HG02870 (cell line): ENCODE data around the gene CPS1.

Experiments
- ATAC-seq: cut with Tn5 transposase; IDR thresholded peaks from one replicate; pipeline ENCODE4 v1.9.1; 2021; ENCODE audit warnings: mild to moderate bottlenecking, moderate library complexity; ENCODE audit not compliant: unreplicated experiment

The CPS1 gene

GRCh38 chr2:210673117-210673516 is 116.7 kb downstream of the CPS1 start:
- no peak for ATAC-seq

- ATAC-seq: no peak
Observed at GRCh38 chr2:210676067-210676466, 119.7 kb downstream of the CPS1 start.

- ATAC-seq: no peak
Observed at GRCh38 chr2:210681491-210681890, 125.1 kb downstream of the CPS1 start.

DNA sequence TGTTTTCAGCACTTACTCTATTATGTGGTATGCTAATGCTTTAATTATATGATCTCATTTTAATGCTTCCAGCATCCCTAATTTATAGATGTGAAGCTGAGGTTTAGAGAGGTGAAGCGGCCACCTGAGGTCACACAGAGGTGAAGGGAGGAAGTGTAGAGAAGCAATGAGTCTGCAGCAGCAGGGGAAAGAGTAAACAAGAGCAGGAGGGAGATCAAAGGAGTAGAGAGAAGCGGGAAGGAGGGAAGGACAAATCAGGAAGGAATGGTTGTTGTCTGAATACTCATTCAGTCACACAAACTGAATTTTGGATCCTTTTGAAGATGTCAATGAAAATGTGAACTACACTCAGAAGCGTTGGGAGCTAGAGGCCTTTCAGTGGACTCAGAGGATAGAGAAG is 130.0 kb downstream of the CPS1 start:
- no peak for ATAC-seq

- ATAC-seq: no peak
Observed at GRCh38 chr2:210687786-210688470, 131.5 kb downstream of the CPS1 start.

- ATAC-seq: no peak
Observed at GRCh38 chr2:210707900-210708299, 151.5 kb downstream of the CPS1 start.

DNA sequence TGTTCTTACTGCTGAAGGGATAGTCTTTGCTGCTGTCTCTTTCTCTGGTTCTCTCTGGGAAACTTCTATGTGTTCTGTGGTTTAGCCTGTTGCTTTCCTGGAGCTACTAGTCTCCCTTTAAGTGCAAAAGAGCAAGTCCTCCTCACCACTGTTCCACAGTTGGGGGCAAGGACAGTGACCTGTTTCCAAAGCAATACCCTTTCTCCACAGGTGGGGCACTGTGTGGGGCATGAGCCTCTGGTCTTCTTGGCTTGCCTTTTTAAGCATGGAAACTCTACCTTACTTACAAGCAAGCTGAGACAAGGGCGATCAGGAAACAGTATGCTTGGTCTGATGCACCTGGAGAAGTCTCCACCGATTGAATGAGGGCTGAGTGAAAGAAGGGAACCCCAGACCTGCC is 156.7 kb downstream of the CPS1 start:
- no peak for ATAC-seq

- ATAC-seq: no peak
Observed at GRCh38 chr2:210715560-210716082, 159.2 kb downstream of the CPS1 start.

- no peak for ATAC-seq
Observed at GRCh38 chr2:210718503-210718902, 162.1 kb downstream of the CPS1 start.

- ATAC-seq: no peak
Observed at GRCh38 chr2:210722092-210722491, 165.7 kb downstream of the CPS1 start.

DNA sequence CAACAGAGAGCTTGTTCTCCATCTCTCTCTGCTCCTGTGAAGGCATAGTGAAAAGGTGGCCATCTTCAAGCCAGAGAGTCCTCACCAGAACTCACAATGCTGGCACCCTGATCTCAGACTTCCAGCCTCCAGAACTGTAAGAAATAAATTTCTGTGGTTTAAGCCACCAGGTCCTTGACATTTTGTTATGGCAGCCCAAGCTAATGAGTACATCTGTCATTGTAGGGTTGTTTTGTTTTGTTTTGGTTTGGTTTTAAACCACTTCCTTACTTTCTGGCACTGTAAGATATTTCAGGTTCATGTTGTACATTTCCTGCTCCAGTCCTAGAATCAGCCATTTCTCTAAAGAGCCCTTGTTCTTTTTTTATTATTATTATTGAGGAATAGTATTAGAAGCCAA is 171.2 kb downstream of the CPS1 start:
- no peak for ATAC-seq
